GM19043 (cell line): ENCODE measurements around the gene TOM1L1.

Source experiments
- ATAC-seq: cut with Tn5 transposase; IDR thresholded peaks from one replicate; pipeline ENCODE4 v1.9.1; 2021; ENCODE audit warnings: low read depth; ENCODE audit not compliant: unreplicated experiment

TOM1L1 gene

DNA sequence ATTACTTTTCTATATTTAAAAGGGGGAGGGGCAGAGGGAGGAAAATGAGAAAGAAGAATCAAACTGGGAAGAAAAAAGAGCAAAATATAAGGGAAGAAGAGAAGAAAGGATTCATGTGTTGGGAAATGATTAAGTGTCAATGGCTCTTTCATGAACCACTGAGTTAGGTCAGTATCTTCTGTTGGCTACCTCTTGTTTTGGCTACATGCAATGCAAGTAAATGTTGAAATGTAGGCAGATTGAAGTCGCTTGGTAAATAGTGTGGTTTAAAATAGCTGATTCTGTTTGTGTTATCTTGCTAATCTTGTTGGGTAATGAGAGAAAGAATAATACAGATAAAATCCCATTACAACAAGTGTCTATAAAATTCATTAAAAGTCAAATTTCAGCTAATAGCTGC lies 40.6 kb downstream of the TOM1L1 start:
- ATAC-seq, result no peak

DNA sequence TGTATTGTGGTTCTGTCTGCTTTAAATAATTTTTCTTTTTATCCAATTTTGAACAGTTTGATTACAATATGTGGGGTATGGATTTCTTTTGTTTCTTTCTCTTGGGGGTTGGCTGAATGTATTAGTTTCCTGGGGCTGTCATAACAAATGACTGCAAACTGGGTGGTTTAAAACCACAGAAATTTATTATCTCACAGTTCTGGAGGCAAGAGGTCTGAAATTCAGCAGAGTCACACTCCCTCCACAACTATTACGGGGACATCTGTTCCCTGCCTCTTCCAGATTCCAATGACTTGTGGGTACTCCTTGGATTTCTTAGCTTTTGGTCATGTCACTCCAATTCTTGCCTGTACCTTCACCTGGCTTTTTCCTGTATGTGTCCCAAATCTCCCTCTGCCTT lies 44.1 kb downstream of the TOM1L1 start:
- ATAC-seq, result no peak

DNA sequence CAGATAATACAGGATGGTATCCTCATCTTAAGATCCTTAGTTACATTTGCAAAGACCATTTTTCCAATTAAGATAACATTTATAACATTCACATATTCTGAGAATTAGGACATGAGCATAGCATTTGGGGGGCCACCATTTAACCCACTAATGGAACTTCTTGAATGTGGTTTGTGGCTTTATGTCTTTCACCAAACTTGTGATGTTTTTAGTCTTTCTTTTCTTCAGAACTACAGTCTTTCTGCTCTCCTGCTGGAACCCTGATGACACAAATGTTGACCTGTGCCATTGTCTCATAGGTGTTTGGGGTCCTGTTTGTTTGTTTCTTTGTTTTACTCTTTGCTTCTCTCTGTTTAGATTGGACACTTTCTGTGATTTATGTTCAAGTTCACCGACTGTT lies 44.6 kb downstream of the TOM1L1 start:
- ATAC-seq, result no peak

DNA sequence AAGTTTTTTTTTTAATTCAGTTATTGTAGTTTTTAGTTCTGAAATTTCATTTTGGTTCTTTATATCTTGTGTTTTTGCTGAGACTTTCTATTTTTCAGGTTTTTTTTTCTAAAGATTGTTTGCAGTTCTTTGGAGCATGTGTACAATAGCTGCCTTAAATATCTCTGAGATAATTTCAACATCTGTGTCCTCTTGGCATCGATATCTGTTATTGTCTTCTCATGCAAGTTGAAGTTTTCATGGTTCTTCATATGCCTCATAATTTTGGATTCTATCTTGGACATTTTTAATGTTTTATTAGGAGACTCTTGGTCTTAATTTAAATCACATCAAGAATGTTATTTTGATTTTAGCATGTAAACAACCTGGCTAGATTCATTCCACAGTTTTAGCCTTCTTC lies 45.0 kb downstream of the TOM1L1 start:
- ATAC-seq, result no peak

DNA sequence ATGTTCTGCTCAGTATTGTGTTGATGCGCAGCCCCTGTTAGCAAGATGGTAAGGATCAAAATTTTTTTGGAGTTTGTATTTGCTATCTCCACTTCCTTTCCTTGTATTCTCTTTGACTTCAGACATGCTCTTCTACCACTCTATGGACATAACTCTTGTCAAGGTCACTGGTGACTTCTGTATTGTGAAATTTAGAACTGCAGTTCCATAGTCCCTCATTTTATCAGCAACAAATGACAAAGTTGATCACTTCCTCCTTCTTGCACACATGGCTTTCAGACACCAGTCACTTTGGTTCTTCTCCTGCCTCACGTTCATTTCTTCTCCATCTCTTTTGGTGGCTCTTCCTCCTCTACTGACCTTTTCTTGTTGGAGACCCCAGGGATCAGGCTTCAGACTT lies 46.7 kb downstream of the TOM1L1 start:
- no peak for ATAC-seq

DNA sequence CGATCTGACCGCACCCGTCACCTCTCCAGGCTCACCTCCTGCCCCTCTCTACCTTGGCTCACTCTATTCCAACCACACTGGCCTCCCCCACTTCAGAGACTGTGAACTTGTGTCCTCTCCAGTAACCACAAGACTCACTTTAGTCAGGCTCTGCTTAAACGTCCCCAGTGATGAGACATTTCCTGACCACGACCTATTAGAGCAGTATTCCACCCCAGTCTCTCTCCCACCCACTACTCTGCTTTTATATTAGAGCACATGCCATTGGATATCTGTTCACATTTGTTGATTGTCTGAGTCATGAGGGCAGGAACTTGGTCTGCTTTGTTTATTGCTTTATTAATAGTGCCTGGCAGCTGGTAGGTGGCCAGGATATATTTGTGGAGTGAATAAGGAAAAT lies 47.7 kb downstream of the TOM1L1 start:
- ATAC-seq, result no peak

DNA sequence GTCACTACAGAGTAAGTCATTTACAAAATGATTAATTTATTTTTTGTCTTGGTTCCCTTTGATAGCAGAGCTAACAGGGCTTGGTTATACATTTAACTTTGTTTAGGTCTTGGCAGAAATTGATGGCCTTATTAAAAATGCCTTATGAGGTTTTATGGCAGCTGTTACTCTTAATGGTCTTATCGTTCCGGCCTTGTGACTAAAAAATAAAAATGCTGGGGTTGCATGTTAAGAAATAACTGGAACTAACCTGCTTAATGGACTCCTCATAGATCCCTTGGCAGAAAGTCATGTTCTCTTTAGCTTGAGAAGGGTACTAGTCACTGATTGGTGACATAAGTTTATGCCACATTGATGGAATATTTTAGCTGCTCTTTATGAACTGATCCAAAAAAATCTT lies 49.5 kb downstream of the TOM1L1 start:
- no peak for ATAC-seq

DNA sequence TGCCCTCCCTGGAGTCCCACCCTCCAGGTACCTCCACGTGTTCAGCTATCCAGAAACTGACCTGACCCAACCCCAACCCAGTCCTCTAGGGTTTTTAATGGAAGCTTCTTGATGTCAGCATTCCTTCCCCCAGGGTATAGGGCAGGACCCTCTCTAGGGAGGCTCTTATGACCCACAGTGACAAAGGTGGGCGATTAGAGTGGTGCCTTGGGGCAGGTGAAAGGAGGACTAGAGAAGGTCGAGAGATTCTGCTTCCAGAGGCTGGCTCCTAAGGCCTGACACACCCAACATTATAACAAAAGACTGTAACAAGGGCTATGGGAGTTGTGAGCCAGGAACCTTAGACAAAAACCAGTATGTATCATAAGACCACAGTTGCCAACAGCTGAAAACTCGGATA lies 50.6 kb downstream of the TOM1L1 start:
- no peak for ATAC-seq

DNA sequence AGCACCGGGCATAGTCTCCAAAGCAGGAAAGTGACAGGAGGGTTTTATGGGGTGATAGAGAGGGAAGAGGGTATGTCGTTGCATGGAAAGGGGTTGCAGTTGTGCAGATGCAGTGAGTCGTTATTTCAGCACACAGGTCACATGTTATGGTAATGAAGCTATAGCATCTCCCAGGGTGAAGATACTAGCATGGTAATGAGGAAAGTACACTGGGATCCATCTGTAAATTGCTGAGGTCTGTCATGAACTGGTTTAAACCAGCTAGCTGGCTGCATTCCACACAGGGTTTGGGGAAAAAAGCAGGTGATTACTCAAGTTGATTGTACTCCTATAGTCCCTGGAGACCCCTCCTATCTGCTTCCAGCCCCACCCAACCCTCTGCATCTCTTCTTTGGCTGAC lies 56.1 kb downstream of the TOM1L1 start:
- no peak for ATAC-seq

DNA sequence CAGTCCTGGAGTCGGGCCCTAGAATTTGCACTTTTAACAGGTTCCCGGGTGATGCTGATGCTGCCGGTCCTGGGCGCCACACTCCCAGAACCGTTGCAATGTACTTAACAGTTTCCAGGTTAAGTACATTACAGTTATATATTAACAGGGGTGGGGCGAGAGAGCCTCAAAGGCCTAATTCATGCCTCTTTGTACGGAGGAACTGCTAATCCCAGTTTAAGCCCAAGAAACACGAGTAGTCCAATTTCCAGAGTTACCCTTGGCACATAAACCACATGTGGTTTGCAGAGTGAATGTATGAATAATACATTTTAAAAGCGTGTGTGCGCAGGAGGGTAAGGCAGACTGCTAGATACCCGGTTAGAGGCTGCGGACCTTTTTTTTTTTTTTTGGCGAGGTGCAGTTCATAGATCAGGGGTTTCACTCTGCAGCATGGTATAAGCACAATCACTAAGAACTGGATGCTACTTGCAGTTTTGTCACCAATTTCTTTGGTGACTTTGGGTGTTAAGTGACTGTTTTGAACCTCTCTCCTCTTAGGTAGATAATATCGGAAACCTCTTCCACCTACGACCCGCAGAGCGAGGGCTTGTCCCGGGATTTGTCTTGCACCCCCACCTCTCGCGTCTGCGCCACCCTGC lies 67.1 kb downstream of the TOM1L1 start:
- ATAC-seq, result peak; percentile 7

DNA sequence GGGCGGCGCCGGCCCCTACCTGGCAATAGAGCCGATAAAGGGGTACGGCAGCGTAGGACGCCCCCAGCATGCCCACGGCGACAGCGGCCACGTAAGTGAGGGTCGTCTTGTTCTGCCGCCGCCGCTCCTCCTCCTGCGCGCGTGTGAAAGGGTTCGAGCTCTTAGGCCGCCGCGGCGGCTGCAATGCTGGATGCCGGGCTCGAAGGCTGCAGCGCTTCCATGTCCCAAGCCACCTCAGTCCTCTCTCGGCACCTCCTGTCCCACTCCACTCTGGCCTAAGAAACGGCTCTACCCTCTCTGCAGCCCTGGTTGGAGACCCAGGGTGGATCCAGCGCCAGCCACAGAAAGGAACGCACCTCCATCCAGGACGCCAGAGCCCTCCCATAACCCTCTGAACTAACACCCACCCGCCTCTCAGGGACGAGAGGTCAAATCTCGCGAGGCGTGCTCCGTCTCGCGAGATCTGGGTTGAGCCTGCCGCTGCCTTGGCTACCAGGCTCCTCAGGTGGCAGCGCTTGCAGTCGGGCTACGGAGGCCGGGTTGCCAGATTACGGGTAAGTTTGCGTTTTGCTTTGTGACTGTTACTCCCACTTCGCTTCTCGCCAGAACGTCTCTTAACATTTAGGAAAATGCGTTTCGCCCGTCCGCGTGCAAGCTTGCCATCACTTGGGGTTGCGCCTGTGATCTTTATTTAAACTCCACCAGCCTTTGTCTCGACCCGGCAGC lies 67.8 kb downstream of the TOM1L1 start, which contains the start of the genes COX11 and STXBP4:
Gene COX11, minus strand, starts transcription at position 393 of the 726 bp plus-strand sequence. Its CDS starts 8 bp downstream, at position 385.
Gene STXBP4, plus strand, starts transcription at position 504 of the 726 bp plus-strand sequence. CDS start 17,455 bp downstream, outside the sequence.
- peak; percentile 86 for ATAC-seq

DNA sequence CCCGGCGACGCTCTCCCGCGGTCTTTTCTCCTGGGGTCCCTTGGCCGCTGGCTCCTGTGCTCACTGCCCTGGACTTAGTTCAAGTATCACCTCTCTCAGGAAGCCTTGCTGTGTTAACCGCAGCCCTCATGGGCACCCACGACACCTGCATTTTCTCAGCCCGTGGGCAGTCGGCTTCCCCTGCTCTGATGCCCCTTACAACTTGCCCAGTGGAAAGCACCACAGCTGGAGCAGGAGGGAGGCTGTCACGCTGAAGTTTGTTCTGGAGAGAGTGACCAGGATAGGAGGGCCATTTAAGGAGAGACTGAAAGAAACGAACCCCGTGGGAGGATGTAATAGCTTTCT lies 68.3 kb downstream of the TOM1L1 start:
- peak; percentile 27 for ATAC-seq

DNA sequence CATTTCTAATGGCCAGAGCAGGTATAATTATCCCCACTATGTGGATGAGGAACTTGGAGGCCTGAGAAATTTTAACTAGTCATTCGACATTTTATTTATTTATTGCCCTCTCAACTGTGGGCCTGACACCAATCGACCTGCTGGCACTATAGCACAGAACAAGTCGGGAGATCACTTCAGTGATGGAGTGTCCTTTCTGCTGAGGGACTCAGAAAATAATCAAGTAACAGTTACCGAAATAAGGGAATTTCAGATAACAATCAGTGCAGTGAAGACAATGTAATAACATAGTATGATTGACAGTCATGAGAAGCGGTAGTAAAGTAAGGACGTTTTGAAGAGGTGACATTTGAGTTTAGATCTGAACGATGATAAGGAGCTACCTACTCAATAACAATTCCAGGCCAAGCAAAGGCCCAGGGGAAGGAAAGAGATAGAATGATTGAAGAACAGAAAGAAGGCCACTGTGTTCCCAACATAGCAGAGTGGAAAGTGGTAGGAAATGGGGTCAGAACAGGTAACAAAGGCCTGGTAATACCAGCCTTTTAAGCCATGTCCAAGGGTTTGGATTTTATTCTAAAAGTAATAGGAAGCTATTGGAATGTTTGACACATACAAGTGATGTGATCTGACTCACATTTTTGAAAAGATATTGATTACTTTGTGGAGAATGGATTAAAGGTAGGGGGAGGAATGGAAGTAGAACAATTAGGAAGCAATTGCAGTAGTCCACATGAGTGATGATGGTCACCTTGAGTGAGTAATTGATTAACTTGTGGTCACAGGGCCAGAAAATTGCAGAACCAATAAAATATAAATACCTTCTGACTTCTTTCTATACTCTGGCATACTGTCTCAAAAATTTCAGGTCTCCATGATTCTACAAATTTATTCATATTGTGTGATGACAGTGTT lies 69.3 kb downstream of the TOM1L1 start:
- no peak for ATAC-seq

DNA sequence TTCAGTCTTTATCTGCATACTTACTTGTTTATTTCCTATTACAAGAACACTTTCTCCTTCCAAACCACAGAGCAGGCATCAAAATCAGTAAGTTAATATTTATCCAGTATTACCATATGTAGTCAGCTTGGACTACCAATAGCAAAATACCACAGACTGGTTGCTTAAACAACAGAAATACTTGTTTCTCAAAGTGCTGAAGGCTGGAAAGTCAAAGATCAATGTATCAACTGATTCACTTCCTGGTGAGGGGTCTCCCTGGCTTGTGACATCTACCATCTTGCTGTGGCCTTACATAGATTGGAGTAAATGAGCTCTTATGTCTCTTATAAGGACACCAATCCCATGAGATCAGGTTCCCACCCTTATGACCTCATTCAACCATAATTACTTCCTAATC lies 70.5 kb downstream of the TOM1L1 start:
- ATAC-seq, result no peak

DNA sequence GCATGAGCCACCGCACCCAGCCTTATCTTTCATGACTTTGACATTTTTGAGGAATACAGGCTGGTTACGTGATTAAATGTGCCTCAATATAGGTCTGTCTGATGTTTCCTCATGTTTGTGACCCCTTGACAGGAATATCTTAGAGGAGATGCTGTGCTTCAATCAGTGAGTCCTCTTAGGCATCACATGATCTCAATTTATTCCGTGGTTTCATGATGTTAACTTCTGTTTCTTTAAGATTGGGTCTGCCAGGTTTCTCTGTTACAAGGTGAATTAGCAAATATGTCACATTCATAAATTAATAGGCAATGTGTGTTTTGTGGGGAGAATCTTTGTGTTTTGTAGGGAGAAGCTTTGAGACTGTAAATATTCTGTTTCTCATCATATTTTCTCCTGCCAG lies 71.2 kb downstream of the TOM1L1 start:
- ATAC-seq, result no peak

DNA sequence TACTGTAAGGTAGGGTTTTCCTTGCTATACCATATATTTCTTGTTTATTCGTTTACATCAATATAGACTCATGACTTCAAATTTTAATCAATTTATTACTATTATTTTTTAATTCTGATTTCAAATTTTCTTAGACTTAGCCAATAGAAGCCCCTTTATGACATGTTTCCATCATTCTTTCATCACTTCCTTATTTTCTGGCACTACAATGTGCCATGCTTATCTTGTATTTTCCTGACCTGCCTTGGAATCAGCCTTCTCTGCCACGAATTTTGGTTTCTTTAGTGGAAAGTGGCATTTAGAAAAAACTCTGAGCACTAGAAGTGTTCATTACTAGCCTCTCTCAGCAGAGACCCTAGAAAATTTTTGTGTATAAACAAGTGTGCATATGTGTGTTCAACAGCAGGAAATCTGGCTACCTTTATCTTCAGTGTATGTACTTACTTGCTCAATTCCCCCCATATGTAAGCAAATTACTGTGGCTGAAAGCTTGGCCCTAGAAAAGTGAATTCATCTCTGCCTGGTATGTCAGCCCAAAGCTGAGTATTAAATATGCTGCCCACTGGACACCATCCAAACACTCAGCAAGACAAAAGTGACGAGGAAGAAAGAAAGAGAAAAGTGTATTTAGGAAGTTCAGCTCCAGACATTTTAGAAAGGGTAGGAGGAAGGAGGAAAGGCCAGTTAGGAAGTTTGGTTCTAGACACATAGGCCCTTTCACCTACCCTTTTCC lies 71.9 kb downstream of the TOM1L1 start:
- no peak for ATAC-seq

DNA sequence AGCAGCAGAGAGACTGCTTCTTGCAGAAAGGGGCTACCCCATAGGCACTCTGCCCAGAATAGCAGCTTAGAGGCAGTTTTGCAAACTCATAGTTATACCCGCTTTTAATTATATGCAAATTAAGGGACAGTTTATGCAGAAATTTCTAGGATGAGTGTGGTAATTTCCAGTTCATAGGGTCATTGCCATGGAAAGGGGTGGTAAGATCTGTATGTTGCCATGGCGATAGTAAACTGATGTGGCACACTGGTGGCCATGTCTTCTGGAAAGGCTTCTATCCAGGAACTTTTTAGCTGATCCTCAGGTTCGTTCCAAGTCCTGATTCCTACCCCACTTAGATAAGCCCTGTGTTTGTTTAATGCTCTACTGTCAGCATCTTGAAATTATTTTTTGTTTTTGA lies 74.1 kb downstream of the TOM1L1 start:
- no peak for ATAC-seq

DNA sequence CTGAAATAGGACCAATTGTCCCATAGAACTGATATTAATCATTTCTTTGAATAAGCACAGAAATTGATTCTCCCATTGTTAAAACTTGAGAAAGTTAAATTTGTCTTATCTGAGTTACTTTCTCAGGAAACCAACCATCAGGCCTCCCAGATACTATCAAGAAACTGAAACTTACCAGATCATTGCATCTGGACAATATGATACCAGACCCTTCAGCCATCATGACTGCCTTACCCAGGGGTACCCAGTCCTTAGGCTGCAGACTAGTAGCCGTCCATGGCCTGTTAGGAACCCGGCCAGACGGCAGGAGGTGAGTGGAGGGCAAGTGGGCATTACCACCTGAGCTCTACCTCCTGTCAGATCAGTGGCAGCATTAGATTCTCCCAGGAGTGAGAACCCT lies 75.7 kb downstream of the TOM1L1 start:
- ATAC-seq, result no peak

DNA sequence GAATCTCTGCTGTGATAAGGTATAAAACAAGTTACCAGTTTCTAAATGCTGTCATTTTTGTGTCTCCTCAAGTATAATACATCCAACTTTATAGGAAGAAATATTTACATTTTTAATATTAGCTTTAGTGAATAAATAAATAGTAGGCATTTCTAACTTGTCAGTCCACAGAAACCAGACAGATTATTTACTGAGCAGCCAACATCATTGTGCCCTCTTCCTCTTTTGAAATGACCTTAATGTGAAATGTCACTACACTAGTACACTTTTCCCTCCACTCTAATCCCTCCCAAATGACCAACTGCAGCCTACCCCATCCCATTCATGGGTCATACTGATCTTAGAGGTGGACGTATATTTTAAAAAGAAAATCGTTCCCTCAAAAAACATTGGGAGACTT lies 77.1 kb downstream of the TOM1L1 start:
- no peak for ATAC-seq

DNA sequence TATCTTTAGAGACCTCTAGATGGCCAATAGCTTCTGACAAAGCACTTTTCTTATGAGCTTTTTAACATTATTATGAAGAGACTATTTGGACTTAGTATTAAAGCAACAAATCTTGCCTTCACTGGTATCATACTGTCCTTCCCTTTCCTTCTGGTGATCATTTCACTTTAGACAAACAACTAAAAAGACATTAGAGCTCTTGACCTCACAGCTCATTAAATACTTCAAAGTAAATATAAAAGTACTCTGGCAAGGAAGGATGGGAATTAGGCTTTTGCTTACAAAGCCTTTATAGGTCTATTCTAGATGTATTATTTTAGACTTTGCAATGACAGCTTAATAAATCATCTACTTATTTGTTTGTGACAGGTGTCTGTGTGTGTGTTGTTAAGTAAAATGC lies 79.0 kb downstream of the TOM1L1 start:
- no peak for ATAC-seq

DNA sequence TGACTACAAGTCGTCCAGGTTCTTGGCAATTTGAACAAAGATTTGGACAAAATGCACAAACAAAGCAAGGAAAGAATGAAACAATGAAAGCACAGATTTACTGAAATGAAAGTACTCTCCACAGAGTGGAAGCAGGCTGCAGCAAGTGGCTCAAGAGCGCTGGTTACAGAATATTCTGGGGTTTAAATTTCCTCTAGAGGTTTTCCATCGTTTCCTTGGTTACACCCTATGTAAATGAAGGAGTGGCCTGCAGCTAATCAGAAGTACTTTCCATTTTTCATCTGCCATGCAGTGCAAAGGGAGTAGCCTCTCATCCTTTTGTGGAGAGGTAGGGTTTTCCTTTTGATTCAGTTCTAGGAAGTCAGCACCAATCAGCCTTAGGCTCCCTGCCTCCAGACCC lies 79.7 kb downstream of the TOM1L1 start:
- ATAC-seq, result no peak
